ENCODE measurements around the gene MAN1B1. TPM values are rescaled to one million over a fixed set of nuclear protein-coding genes. Genes with fewer than 3 reads are reported as not detected.

The MAN1B1 gene
- total and polyA plus RNA-seq, 2 donors (not counting 1 experiment from before 2014, with no cell fraction given), result 45.5 to 96.6 TPM

- Histone ChIP-seq H3K36me3 (ENCODE audit: control insufficient read depth, insufficient read depth, low read length) (peaks cover 11% of the 10 kb centered on the region), H3K27ac (ENCODE audit: insufficient read depth, low read length) (no peak overlapping the region), H3K9me3 (ENCODE audit: control insufficient read depth, insufficient read depth, low read depth, low read length) (no peaks in the 10 kb centered on the region), H4K20me1 (ENCODE audit: control insufficient read depth, extremely low read depth, insufficient read depth, low read length) (no peaks in the 10 kb centered on the region), H3K4me3 (replicated peaks in 1 of 4; ENCODE audit: control extremely low read depth in 1 of 4, insufficient read depth in 1 of 4, low read depth in 3 of 4, low read length in 4 of 4) (no peak overlapping the region), H3K4me2 (ENCODE audit: extremely low read depth, insufficient read depth, low read length) (no peak overlapping the region), H2AFZ (ENCODE audit: low read length) (no peak overlapping the region), H3K9ac (ENCODE audit: insufficient read depth, low read length) (no peak overlapping the region), H3K79me2 (ENCODE audit: control insufficient read depth, insufficient read depth, low read length) (peaks cover 18% of the 10 kb centered on the region), H3K27me3 (ENCODE audit: control insufficient read depth, insufficient read depth, low read length) (no peaks in the 10 kb centered on the region), H3K4me1 (ENCODE audit: control insufficient read depth, extremely low read depth, insufficient read depth, low read length) (peaks cover 3% of the 10 kb centered on the region)
- TF ChIP-seq CTCF (conservative IDR thresholded peaks at IDR 0.05 in 1 of 2, IDR thresholded peaks at IDR 0.05 in 1 of 2; ENCODE audit: low read depth in 1 of 2, low read length in 2 of 2), result no peak
- TF ChIP-seq EZH2 (IDR thresholded peaks at IDR 0.05; ENCODE audit: low read length, missing control alignments), result no peak
- no peak for DNase-seq (ENCODE audit: low read depth in 2 of 2)
Observed at GRCh38 chr9:137041124-137041523, 45.7 kb upstream of the MAN1B1 start.

DNA sequence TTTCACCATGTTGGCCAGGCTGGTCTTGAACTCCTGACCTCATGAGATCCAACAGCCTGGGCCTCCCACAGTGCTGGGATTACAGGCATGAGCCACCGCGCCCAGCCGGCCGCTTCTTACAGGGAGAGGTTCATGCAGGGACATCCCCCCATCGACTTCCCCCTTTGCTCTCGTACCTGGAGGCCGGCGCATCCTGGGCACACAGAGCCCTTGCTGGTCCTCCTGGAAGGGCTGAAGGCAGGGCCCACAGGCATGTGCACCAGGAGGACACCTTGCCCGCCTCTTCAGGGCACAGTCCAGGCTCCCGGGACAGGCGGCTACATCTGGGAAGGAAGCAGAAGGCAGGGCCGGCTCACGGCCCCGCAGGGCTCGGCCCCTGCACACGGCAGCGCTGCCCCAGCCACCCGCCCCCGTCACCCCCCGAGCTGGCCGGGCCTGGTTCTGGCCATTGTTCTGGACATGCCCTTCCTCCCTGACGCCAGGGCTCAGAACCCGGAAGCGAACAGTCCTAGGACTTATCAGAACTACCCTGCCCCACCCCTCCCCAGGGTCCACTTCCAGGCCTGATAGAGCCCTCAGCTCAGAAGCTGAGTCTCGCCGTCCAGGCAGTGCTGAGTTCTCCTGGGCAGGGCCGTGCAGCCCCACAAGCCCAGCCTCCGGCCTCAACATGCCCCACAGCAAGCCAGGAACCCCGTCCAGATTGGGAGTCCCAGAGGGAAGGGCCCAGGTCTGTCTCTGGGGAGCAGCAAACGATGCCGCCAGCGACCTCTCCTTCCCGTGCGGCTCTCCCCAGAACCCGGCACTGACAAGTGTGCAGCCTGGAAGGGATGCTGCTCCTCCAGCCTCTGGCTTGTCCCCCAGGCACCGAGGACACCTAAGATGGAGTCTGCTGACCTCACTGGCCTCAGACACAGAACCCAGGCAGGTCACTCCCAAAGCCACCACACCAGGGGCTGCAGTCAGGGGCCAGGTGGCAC lies 43.7 kb upstream of the MAN1B1 start:
- H3K9ac ChIP-seq (ENCODE audit: insufficient read depth, low read length), result no peak overlapping the region
- H3K36me3 ChIP-seq (ENCODE audit: control insufficient read depth, insufficient read depth, low read length), result peaks cover 11% of the 10 kb centered on the region
- H3K27ac ChIP-seq (ENCODE audit: insufficient read depth, low read length), result no peak overlapping the region
- TF ChIP-seq EZH2 (IDR thresholded peaks at IDR 0.05; ENCODE audit: low read length, missing control alignments), result no peak
- TF ChIP-seq CTCF (conservative IDR thresholded peaks at IDR 0.05 in 1 of 2, IDR thresholded peaks at IDR 0.05 in 1 of 2; ENCODE audit: low read depth in 1 of 2, low read length in 2 of 2), result no peak
- H3K4me1 ChIP-seq (ENCODE audit: control insufficient read depth, extremely low read depth, insufficient read depth, low read length), result peaks cover 6% of the 10 kb centered on the region
- H3K79me2 ChIP-seq (ENCODE audit: control insufficient read depth, insufficient read depth, low read length), result peaks cover 18% of the 10 kb centered on the region
- H3K4me2 ChIP-seq (ENCODE audit: extremely low read depth, insufficient read depth, low read length), result no peak overlapping the region
- DNase-seq (ENCODE audit: low read depth in 2 of 2), result no peak
- H3K4me3 ChIP-seq (replicated peaks in 1 of 4; ENCODE audit: control extremely low read depth in 1 of 4, insufficient read depth in 1 of 4, low read depth in 3 of 4, low read length in 4 of 4), result no peak overlapping the region
- H3K27me3 ChIP-seq (ENCODE audit: control insufficient read depth, insufficient read depth, low read length), result no peaks in the 10 kb centered on the region
- H4K20me1 ChIP-seq (ENCODE audit: control insufficient read depth, extremely low read depth, insufficient read depth, low read length), result no peaks in the 10 kb centered on the region
- H3K9me3 ChIP-seq (ENCODE audit: control insufficient read depth, insufficient read depth, low read depth, low read length), result no peaks in the 10 kb centered on the region
- H2AFZ ChIP-seq (ENCODE audit: low read length), result no peak overlapping the region

GRCh38 chr9:137044037-137044436 lies 42.7 kb upstream of the MAN1B1 start:
- no peak for TF ChIP-seq CTCF (conservative IDR thresholded peaks at IDR 0.05 in 1 of 2, IDR thresholded peaks at IDR 0.05 in 1 of 2; ENCODE audit: low read depth in 1 of 2, low read length in 2 of 2)
- no peak for TF ChIP-seq EZH2 (IDR thresholded peaks at IDR 0.05; ENCODE audit: low read length, missing control alignments)
- Histone ChIP-seq H3K4me3 (replicated peaks in 1 of 4; ENCODE audit: control extremely low read depth in 1 of 4, insufficient read depth in 1 of 4, low read depth in 3 of 4, low read length in 4 of 4) (peak overlapping the region in 1 of 4 experiments; percentile 72), H2AFZ (ENCODE audit: low read length) (no peak overlapping the region)

More at GRCh38 chr9:137044037-137044436, 42.7 kb upstream of the MAN1B1 start:
- Histone ChIP-seq H3K79me2 (ENCODE audit: control insufficient read depth, insufficient read depth, low read length) (peaks cover 18% of the 10 kb centered on the region), H3K9me3 (ENCODE audit: control insufficient read depth, insufficient read depth, low read depth, low read length) (no peaks in the 10 kb centered on the region), H4K20me1 (ENCODE audit: control insufficient read depth, extremely low read depth, insufficient read depth, low read length) (no peaks in the 10 kb centered on the region), H3K36me3 (ENCODE audit: control insufficient read depth, insufficient read depth, low read length) (peaks cover 9% of the 10 kb centered on the region), H3K9ac (ENCODE audit: insufficient read depth, low read length) (no peak overlapping the region), H3K27ac (ENCODE audit: insufficient read depth, low read length) (no peak overlapping the region), H3K4me1 (ENCODE audit: control insufficient read depth, extremely low read depth, insufficient read depth, low read length) (peaks cover 6% of the 10 kb centered on the region), H3K4me2 (ENCODE audit: extremely low read depth, insufficient read depth, low read length) (peak overlapping the region; percentile 97), H3K27me3 (ENCODE audit: control insufficient read depth, insufficient read depth, low read length) (no peaks in the 10 kb centered on the region)
- DNase-seq (ENCODE audit: low read depth in 2 of 2), result no peak

Measured in fibroblast of lung (primary cell).